GM23248 (cell line): Measurements from ENCODE around the gene PDGFD.

Experiments
- EZH2 ChIP-seq: fragments of 200-600 bp; sonication (generic); IDR thresholded peaks from 2 replicates; pipeline ENCODE4 v1.6.1; 2018; ENCODE audit warnings: antibody characterized with exemption, mild to moderate bottlenecking; ENCODE audit not compliant: insufficient read depth, poor library complexity, severe bottlenecking
- EZH2phosphoT487 ChIP-seq: fragments of 200-600 bp; sonication (generic); IDR thresholded peaks from 2 replicates; pipeline ENCODE4 v1.6.1; 2018; ENCODE audit warnings: antibody characterized with exemption, moderate library complexity, mild to moderate bottlenecking, low read depth; ENCODE audit not compliant: insufficient read depth

DNA sequence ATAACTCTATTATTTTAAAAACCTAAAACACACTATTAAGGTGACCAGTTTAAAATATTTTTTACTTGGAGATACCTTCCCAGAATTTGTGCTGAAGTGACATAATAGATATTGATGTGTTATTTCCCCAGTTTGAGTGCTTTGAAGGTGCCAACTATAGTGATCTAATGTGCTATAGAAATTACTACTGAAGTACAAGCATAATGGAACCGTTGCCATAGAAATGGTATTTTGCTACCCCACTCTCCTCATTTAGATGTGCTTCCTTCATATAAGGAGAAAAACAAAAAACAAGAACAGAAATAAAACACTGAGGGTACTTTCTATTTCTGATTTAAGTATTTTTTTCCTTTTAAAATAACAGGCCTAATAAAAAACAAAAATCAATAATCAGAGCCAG lies 108.4 kb downstream of the PDGFD start:
- TF ChIP-seq EZH2 (no peak), EZH2phosphoT487 (no peak)
